Stimulated activated CD4-positive, alpha-beta T cell treated with anti-CD3 and anti-CD28 coated beads, TNF-alpha, amount 100 ng/mL, for 1 hour (primary cell): Measurements from ENCODE around the gene CUL1.

Experiments
- DNase-seq, 3 donors: peaks; one replicate each; pipeline ENCODE4 v3.0.0-alpha.2; 2020; ENCODE audit warnings: low read depth in 3 of 3, low spot score in 1 of 3

CUL1 gene

DNA sequence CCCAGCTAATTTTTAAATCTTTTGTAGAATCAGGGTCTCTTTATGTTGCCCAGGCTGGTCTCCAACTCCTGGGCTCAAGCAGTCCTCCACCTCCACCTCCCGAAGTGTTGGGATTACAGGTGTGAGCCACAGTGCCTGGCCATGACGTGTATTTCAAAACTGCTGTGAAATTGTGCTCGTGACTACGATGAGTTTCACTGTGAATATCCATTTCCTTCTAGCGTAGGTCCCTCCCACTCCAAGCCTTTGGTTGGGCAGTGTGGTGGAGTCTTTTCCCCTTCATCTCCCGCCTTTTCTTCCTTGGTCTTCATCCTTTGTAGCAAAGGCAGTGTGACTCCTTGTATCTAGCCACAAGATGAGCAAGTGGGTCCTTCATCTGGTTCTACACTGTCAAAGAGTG is 56.2 kb downstream of the CUL1 start:
- no peak for DNase-seq

DNA sequence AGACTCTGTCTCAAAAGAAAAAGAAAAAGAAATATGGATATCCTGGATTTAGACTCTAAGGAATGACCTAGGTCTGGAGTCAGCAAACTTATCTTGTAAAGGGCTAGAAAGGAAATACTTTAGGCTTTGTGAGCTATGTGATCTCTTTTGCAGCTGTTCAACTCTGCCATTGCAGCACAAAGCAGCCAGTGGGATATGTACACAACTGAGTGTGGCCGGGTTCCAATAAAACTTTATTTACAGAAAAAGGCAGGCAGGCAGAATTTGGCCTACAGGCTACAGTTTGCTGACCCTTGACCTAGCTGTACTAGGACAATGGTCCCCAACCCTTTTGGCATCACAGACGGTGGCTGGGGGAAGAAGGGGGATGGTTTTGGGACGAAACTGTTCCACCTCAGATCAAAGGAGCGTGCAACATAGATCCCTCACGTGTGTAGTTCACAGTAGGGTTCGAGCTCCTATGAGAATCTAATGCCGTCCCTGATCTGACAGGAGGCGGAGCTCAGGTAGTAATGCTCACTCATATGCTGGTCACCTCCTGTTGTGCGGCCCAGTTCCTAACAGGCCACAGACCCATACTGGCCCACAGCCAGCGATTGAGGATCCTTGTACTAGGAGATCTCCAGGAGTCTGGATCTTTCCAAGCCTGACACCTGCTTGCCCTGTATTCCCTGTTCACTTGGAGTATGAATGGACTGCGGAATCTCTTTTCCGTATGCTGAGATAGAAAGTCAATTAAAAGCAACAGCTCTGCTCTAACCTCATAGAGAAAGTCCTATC is 63.0 kb downstream of the CUL1 start:
- DNase-seq: no peak

DNA sequence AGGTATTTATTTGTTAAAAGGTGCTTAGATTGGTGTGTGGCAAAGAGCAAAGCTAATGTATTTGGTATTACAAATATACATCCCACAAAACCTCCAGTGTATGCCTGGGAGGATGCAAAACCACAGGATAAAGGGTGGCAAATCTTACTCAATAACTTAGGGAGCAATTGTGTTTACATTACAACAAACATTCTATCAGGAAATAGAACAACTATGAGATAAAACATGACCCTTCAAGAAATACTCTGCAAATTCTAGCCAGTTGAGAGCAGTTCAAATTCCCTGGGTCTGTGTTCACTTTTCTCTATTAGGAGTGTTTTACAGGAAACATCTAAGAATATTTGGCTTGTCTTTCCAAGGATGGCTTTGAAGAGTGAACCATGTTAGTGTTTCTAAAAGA is 64.9 kb downstream of the CUL1 start:
- no peak for DNase-seq

DNA sequence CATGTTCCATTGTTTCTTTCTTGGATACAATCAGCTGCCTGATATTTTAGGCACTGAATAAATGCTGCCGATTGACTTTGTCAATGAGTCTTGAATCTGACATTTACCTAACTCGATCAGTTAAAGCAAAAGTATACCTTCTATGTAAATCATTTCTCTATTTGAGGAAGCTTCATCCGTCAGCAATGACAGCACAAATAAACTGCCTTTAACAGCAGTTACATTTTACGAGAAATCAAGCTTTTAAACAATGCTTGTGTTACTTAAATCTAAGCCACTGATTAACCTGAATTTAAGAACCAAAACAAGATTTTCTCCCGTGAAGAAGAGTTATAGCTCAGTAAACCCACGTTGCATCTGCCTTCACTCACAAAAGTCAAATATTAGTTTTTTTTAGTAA is 71.3 kb downstream of the CUL1 start:
- DNase-seq: no peak

DNA sequence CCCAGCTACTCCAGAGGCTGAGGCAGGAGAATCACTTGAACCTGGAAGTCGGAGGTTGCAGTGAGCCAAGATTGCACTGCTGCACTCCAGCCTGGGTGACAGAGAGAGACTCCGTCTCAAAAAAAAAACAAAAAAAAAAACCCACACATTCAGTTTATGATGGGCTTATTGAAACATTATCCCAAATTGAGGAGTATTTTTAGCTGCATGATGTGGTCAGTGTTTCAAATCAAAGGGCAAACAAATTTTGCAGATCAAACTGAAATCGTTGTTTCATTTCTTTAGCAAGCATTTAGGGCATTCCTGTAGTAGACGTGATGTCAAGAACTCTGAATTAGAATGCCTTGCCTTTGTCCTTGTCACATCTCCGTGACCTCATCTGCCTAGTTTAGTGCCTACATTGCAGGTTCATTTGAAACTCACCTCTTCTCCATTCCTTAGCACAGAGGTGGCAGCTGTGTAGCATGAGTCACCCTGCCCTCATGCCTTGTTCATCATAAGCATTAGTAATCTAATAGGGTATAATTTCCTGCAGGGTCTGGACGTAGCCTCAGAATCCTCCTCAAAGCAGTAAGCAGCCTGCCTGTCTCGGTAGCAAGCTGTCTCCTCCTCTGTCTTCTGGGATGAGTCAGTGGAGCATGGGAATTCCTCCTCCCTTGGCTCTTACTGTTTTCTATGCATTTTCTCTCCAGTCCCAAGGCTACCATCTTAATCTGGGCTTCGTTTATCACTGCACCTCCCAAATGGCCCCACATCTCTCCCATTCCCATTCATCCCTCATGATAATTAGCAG is 73.8 kb downstream of the CUL1 start:
- DNase-seq: peak in 1 of 3 donors; percentile 4

DNA sequence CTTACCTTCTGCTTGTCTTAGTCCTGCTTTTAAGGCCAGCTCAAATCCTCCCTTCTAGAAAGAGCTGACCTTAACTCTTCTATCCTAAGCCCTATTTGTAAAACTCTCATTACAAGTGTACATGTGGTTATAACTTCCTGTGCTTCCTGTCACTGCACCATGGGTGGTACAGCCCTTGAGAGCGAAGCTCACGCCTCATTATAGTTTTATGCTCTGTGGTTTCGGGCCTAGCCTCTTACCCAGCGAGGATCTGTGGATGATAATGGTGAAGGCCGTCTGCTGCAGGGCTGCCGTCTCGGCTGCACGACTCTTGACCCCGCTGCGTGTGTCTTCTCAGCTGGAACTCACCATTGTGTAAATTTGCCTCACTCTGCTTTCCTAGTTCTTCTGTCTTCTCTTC is 74.6 kb downstream of the CUL1 start:
- no peak for DNase-seq

DNA sequence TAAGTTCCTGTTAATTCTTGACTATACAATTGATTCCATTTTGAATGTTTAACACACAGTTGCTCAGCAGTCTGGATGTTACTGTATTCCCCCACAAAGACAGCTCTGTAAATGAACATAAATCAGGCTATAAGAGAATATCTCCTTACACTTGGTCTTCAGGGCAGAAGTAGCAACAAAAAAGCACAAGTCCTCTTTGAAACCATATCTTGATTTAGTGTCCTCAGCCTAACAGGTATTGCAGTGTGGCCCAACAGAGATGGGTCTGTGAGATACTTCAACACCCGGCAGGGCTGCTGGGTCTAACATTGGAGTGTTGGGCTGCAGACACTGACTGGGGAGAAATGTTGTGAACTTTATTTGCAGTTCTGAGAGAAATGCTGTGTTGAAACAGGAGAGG is 75.8 kb downstream of the CUL1 start:
- DNase-seq: no peak

DNA sequence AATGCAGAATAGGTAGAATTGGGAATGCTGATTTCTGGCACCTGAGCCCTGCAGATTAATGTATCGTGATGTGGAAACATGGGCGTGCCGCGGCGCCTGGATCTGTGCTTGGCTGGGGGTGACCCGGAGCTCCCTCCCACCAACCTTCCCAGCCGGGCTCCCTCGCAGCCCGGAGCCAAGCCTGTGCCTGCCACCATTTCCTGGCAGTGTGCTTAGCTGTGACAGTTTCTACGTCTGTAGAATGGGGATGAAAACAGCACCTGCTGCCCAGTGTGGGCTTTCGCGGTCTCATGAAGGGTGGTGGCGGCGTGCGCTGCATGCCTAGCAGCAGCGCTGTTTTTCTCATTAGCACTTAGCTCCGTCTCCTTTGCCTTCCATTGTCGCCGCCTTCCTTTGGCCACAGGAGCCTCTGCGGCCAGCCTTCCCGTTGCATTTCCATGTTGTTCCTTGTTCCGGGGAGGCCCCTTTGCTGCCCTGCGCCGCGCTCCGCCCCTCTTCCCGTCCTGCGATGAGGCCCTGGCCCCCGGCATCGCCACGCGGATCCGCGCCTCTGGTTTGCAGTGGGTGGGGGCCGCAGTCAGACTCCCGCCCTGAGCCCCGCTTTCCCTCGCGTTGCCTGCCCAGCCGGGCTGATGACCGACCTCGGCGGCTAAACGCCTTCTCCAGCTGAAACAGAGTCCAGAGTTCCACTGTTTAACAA is 84.2 kb downstream of the CUL1 start:
- no peak for DNase-seq

DNA sequence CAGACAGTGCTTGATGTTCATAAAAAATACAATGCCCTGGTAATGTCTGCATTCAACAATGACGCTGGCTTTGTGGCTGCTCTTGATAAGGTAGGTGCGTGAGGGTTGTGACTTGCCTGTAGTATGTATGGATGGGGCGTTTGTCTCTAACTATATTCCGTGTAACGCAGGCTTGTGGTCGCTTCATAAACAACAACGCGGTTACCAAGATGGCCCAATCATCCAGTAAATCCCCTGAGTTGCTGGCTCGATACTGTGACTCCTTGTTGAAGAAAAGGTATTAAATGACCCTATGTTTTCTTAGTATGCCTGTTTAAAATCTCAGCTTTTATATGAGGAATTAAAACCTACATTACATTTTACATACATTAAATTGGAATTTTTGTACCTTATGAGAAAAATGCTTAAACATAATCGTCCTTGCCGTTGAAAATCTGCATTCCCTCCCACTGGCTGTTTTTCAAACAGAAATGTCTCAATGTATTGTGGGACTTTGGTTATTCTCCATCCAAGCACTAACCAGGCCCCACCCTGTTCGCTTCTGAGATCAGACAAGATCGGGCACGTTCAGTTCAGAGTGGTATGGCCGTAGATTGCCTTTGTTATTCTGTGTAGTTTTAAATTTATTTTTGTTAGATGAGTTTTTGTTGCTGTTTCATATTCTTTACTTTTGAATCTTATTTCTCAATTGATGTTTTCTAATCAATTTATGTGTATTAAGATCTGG is 85.3 kb downstream of the CUL1 start:
- no peak for DNase-seq

DNA sequence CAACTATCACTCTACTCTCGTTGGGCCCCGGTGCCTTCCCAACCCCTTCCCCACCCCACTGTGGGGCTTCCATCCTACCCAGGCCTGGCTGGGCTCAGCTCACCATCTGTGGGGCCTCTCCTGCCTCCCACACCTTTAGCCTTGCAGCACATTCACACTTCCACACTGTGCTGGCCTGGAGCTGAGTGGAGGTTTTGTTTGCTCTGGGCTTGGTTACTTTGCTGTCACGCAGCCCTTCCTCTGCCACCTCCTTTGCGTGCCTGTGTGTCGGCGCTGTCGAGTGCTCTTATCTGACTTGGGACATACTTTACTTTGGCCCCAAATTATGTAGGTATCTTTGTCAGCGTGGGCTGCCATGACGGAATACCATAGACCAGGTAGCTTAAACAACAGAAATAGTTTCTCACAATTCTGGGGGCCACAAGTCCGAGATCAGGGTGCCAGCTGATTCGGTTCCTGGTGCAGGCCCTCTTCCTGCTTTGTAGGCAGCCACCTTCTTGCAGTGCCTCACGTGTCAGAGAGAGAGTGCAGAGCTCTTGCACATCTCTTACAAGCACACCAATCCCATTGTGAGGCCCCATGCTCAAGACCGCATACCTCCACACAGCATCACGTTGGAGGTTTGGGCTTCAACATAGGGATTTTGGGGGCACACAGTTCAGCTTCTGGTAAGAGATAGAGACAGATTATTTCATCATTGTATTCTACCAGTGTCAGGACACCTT is 89.0 kb downstream of the CUL1 start:
- DNase-seq: no peak

DNA sequence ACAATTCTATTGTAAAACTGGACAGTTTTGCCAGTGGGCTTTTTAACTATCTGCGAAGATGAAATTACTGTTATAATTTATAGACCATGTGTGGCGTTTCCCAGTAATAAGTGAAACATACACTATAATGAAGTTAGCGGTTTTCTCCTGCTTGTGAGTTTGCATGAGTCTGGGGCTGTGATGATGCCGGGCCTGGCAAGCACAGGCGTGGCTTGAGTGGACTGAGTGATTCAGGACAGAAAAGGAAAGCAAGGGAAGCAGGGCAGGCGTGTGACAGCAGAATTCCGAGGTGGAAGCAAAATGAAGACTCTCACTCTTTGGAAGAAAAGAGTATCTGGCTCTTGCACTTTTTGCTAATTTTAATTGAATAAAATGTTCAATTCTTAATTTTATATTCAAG is 90.5 kb downstream of the CUL1 start:
- DNase-seq: no peak

DNA sequence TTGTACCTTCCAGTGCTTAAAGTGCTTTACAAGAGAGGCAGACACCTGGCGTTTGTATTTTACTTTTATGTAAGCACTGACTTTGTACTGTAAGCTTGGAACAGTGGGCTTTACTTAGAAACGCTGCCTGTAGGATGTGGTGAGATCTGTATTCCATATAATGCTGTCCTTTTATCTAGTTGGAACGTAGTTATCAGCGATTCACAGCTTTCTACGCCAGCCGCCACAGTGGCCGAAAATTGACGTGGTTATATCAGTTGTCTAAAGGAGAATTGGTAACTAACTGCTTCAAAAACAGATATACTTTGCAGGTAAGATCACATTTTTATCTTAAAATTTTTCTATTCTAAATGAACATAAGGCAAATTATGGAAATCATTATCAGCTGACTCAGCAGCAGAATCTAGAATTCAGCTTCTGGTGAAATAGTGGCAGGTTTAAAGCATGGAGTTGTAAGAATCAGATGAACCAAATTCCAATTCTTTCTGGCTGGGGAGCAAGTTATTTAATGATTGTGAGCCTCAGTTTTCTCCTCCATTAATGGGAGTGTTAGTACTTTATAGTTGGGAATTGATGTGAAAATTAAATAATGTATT is 91.5 kb downstream of the CUL1 start:
- DNase-seq: no peak

DNA sequence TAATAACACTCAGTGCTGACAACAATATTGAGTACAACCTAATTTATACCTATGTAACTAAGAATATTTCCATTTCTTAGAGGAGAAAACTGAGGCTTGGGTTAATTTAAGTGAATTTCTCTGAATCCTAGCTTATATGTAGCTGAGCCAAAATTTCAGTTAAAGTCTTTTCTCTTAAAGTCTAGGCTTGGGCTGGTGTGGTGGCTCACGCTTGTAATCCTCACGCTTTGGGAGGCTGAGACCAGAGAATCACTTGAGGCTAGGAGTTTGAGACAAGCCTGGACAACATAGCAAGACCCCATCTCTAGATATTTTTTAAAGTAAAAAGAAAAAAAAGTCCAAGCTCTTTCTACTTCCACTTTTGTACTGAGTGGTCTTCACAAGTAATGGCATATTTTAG is 92.1 kb downstream of the CUL1 start:
- DNase-seq: no peak

DNA sequence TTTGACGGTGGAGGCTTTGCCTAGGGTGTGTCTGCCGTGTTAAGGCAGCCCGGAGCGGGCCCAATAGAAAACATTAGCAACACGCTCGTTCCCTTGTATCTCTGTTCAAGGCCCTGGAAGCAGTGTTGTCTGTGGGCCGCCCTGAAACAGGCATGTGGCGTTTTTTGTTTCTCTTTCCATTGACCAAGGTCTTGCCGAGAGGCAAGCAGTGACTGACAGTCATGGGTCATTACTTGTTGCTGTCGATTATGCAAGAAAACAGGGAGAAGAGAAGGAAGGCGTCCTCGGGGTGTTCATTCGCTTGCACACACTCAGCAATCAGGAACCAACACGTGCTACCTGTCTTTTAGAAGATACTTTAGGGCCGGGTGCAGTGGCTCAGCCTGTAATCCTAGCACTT is 92.8 kb downstream of the CUL1 start:
- no peak for DNase-seq

DNA sequence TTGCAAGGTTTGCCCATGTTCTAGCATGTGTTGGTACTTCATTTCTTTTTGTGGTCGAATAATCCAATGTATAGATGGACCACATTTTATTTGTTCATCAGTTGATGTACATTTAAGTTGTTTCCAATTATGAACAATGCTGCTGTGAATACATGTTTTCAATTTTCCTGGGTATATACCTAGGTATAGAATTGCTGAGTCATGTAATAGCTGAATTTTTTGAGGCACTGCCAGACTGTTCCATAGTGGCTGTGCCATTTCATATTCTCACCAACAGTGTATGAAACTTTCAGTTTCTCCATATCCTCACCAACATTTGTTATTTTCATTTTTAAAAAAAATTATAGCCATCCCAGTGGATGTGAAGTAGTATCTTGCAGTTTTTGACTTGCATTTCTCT is 94.9 kb downstream of the CUL1 start:
- no peak for DNase-seq

DNA sequence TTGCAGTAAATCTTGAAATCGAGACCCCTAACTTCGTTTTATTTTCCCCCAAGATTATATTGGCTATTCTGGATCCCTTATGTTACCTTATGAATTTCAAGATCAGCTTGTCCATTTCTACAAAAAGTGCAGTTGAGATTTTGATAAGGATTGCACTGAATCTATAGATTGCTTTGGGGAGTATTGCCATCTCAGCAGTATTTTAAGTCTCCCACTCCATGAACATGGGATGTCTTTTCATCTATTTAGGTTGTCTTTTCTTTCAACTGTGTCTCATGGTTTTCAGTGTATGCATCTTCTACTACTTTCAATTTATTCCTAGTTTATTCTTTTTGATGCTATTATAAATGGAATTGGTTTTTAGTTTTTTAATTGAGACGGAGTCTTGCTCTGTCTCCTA is 95.8 kb downstream of the CUL1 start:
- no peak for DNase-seq

DNA sequence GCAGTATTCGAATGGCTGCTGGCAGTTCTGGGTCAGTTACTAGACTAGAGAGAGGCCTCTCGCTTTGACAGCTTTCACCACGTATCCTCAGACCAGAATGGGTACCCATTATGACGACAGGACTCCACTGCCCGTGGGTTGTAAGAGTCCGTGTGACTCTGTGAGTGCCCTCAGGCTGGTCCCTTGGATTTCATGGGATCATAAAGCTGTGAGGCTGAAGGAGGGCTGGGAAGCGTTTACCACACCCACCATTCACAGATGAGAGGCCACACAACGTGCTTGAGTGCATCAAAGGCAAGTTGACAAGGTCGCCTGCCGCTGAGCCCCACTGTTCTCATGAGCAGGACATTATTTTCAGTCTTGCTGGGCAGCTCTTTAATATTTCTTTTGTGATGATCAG is 98.1 kb downstream of the CUL1 start:
- DNase-seq: no peak

DNA sequence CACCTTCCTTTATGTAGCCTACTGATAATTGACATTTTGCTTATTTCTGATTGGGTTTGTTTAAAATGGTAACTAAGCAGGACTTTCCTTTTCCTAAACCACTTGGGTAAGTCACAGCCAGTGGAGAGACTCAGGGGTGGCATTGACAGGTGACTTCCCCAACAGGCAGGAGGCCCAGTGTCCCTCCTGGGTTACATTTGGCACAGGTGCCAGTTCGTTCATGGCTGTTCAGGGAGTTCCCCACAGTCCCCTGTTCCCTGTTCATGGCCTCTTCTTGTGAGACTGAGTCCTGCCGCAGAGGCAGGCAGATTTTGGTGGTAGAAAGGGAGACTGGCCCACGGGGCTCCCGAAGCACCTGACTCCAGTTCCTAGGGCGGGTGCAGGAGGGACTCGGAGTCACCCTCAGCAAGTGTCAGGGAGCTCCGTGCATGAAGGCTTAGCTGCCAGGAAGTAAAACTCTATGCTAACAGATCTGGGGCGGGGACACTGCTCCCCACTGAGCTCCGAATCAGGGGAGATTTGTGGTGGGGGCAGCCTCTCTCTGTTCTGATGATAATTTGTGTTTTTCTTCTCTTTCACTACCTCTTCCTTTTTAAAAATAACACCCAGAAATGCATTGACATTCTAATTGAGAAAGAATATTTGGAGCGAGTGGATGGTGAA is 101.3 kb downstream of the CUL1 start:
- DNase-seq: no peak

DNA sequence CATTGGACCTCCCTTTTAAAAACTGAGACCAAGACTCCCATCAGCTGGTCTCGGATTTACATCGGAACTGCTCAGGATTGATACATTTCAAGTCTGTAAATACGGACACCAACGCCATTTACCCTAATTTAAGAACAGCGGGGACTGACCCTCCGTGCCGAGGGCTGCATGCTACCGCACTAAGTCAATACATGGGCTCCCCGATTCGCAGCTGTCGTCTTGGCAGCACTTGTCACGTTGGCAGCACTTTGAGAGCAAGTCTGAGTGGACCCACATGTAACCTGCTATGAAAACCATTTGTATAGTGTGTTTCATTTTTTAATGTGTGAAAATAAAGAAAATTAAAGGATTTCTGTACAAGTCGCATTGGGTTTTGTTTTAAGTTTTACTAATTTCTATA is 102.0 kb downstream of the CUL1 start:
- DNase-seq: no peak

DNA sequence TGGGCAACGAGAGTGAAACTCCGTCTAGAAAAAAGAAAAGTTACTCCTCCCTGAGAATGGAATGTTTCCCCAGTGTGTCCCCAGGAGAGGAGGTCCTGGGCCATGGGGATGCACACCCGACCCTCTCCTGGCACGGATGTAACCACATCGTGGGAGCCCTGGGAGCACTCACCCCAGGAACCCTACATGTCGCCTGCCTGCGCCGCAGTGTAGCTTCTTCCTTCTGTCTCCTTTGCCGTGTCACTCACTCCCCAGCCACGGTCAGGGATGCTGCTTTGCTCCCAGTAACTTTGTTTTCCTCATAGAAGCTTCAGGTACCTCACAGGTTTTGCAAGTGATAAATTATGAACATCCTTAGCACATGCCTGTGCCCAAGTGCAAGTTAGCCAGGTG is 103.4 kb downstream of the CUL1 start:
- DNase-seq: no peak
